Hepatocyte (in vitro differentiated cells): ENCODE data around the gene ZNF544.

Experiments used
- CTCF ChIP-seq: fragments of 200-600 bp; sonication (generic); IDR thresholded peaks from 2 replicates; pipeline ENCODE4 v1.5.1; 2016; ENCODE audit warnings: antibody characterized with exemption, mild to moderate bottlenecking; ENCODE audit not compliant: poor library complexity
- EZH2phosphoT487 ChIP-seq: fragments of 200-600 bp; sonication (generic); IDR thresholded peaks from one replicate; pipeline ENCODE4 v1.6.1; 2018; ENCODE audit warnings: antibody characterized with exemption, mild to moderate bottlenecking, low read depth, moderate library complexity; ENCODE audit not compliant: unreplicated experiment, severe bottlenecking

GRCh38 chr19:58212336-58213074, 16.2 kb upstream of the ZNF544 start:
- TF ChIP-seq CTCF = no peak
- no peak for TF ChIP-seq EZH2phosphoT487
